Uterus (tissue), 4 donors: ENCODE results near the gene FARS2. TPM values are rescaled to one million over a fixed set of nuclear protein-coding genes. Genes with fewer than 3 reads are reported as not detected.

Experiments
- DNase-seq, 2 donors: peaks; one replicate each; pipeline ENCODE4 v3.0.0-alpha.2; 2019 to 2020
- H3K27ac ChIP-seq, 2 donors: fragments of 200-600 bp; sonication (generic); 1 replicate in 1 of 2; 2 replicates in 1 of 2; pipeline ENCODE4 v1.5.1; 2016 to 2018
- H3K27me3 ChIP-seq, 2 donors: fragments of 200-600 bp; sonication (generic); one replicate each; pipeline ENCODE4 v1.5.1; 2018 to 2019; ENCODE audit warnings: control low read depth in 1 of 2
- H3K36me3 ChIP-seq, 2 donors: fragments of 200-600 bp; sonication (generic); one replicate each; pipeline ENCODE4 v1.5.1; 2019; ENCODE audit warnings: control low read depth in 1 of 2
- H3K4me1 ChIP-seq, 2 donors: fragments of 200-600 bp; sonication (generic); one replicate each; pipeline ENCODE4 v1.5.1; 2018 to 2019; ENCODE audit warnings: control low read depth in 1 of 2
- H3K4me3 ChIP-seq, 2 donors: fragments of 200-600 bp; sonication (generic); 1 replicate in 1 of 2; 2 replicates in 1 of 2; pipeline ENCODE4 v1.5.1; 2018 to 2019; ENCODE audit warnings: mild to moderate bottlenecking in 1 of 2
- H3K9me3 ChIP-seq, 2 donors: fragments of 200-600 bp; sonication (generic); one replicate each; pipeline ENCODE4 v1.5.1; 2019; ENCODE audit warnings: control low read depth in 1 of 2
- POLR2A ChIP-seq, 2 donors: fragments of 450-650 bp; IDR thresholded peaks; one replicate each; pipeline ENCODE4 v1.6.1; 2016; ENCODE audit warnings: antibody characterized with exemption in 2 of 2, mild to moderate bottlenecking in 1 of 2, moderate library complexity in 1 of 2
- intact Hi-C: fragments of 100-400 bp; cut with DNase I; formaldehyde crosslinking; loops from one replicate; pipeline ENCODE4 v1.15.1; 2023; ENCODE audit warnings: low total_unique reads
- total RNA-seq, 4 donors: library from RNA; depleted of rRNA in 3 of 4; stranded (reverse); fragments of >200 nt in 3 of 4; gene quantifications; one replicate each; pipeline versions ENCODE4 v1.1.0 to v1.2.4, GENCODE V29; 2014 to 2023
- TF ChIP-seq, protein P1 (sequence below), 4 experiments: fragments of 200-600 bp in 2 of 4; fragments of 450-650 bp in 2 of 4; sonication (generic) in 2 of 4; IDR thresholded peaks; one replicate each; pipeline ENCODE4 v1.5.1; 2016 to 2019; ENCODE audit warnings: antibody characterized with exemption in 4 of 4, mild to moderate bottlenecking in 2 of 4, moderate library complexity in 1 of 4
- donor health status: DM: yes; HTN: yes; CAD: no.

FARS2 gene
- total RNA-seq, 4 donors from 2014 or later: 14.4 to 32.5 (median 25.6) TPM

DNA sequence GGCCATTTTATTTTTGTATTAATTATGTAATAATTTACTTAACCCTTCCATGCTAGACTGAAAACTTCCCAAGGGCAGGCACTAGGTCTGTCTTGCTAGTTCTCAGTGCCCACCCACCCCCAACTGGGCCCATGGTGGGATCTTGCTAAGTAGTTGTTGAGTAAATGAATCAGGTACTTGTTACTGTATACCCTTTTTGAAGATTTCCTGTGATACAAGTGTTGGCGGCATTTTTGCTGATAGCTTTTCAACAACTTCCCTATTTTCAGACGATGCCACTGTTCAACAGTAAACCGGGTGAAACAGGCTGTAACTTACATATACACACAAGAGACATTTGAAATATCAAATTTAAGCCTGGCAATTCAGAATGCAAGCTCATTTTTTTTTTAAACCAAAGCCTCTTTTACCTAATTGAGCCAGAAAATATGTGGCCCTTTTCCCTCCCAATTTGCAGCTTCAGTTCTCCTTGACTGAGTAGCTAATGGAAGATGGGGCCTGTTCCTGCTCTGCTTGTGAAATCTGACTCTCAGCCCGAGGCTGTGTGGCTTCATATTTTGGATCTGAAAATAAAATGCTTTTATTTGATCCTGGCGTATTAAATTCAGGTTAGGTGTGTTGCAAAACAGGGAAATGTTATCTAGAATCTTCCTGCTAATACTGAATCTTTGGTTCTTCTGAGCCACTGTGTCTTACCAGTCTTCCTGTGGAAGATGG is 457.1 kb downstream of the FARS2 start:
- Histone ChIP-seq H3K9me3 (peaks cover 0 to 8% of the 10 kb centered on the region in 2 donors), H3K27me3 (no peaks in the 10 kb centered on the region), H3K4me1 (no peaks in the 10 kb centered on the region), H3K4me3 (no peak overlapping the region), H3K36me3 (no peaks in the 10 kb centered on the region), H3K27ac (no peak overlapping the region)
- TF ChIP-seq POLR2A (IDR thresholded peaks at IDR 0.05): no peak
- TF ChIP-seq, protein P1, sequence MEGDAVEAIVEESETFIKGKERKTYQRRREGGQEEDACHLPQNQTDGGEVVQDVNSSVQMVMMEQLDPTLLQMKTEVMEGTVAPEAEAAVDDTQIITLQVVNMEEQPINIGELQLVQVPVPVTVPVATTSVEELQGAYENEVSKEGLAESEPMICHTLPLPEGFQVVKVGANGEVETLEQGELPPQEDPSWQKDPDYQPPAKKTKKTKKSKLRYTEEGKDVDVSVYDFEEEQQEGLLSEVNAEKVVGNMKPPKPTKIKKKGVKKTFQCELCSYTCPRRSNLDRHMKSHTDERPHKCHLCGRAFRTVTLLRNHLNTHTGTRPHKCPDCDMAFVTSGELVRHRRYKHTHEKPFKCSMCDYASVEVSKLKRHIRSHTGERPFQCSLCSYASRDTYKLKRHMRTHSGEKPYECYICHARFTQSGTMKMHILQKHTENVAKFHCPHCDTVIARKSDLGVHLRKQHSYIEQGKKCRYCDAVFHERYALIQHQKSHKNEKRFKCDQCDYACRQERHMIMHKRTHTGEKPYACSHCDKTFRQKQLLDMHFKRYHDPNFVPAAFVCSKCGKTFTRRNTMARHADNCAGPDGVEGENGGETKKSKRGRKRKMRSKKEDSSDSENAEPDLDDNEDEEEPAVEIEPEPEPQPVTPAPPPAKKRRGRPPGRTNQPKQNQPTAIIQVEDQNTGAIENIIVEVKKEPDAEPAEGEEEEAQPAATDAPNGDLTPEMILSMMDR (IDR thresholded peaks at IDR 0.05): no peak
- intact Hi-C loops: no loop called here
- DNase-seq: no peak

DNA sequence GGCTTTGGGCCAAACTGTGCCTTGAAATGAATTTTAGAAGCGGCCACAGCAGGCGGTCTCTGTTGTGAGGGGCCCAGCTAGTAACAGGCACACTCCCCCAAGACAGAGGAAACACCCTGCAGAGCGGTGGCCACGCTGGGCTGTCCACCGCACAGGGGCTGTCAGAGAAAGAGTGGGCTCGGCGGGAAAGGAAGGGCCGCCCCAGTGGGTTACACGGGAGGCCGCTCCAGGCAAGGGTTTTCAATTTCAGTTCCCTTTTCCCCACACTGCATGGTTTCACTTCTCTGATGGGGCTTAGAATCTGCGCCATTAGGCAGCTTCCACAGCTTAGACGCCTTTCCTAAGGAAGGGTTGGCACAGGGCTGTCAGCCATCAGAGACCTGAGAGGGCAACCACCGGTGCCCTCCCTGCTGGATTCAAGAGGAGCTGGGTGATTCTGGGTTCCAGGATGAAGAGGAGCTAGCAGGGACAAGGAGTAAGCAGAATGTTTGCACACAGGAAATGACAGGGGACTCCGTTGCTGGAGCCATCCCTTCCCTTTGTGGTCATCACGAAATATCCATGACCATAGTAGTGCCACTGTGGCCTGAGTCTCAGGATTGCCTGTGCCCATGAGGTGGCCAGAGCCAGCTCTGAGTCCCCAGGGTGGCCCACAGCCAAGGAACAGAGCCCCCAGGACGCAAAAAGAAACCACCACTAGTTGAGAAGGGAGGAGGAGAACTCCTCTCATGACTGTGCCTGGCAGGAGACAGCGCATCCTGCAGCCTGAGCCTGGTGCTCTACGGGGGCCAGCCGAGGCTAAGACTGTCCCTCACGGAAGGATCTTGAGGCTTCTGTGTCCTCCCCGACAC is 462.8 kb downstream of the FARS2 start:
- no peak overlapping the region for H3K27ac ChIP-seq
- TF ChIP-seq, protein P1 (IDR thresholded peaks at IDR 0.05): no peak
- TF ChIP-seq POLR2A (IDR thresholded peaks at IDR 0.05): no peak
- no peaks in the 10 kb centered on the region for H3K36me3 ChIP-seq
- no peak for DNase-seq
- H3K9me3 ChIP-seq: no peaks in the 10 kb centered on the region
- H3K4me3 ChIP-seq: no peak overlapping the region
- H3K4me1 ChIP-seq: no peaks in the 10 kb centered on the region
- intact Hi-C loops: no loop called here
- H3K27me3 ChIP-seq: no peaks in the 10 kb centered on the region

DNA sequence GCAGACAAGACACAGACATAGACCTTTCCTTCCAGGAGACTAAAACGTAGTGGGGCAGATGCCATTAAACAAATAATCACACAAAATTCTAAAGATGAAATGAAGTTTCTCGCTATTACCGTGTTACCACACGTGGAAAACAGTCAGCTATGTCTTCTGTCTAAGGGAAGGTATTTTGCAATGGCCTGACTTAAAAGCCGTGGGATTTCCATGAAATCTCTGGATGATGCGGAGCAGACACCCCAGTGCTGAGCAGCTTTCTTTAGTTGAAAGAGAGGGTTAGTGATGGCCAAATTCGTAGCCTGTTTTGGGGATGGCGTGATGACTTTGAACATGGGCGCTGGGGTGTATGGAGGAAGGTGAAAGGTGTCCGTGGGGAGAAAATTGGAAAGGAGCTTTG is 463.6 kb downstream of the FARS2 start:
- H3K9me3 ChIP-seq: no peaks in the 10 kb centered on the region
- H3K4me3 ChIP-seq: no peak overlapping the region
- H3K36me3 ChIP-seq: no peaks in the 10 kb centered on the region
- DNase-seq: no peak
- intact Hi-C loops: no loop called here
- TF ChIP-seq POLR2A (IDR thresholded peaks at IDR 0.05): no peak
- TF ChIP-seq, protein P1 (IDR thresholded peaks at IDR 0.05): no peak
- H3K27ac ChIP-seq: no peak overlapping the region
- no peaks in the 10 kb centered on the region for H3K4me1 ChIP-seq
- no peaks in the 10 kb centered on the region for H3K27me3 ChIP-seq

DNA sequence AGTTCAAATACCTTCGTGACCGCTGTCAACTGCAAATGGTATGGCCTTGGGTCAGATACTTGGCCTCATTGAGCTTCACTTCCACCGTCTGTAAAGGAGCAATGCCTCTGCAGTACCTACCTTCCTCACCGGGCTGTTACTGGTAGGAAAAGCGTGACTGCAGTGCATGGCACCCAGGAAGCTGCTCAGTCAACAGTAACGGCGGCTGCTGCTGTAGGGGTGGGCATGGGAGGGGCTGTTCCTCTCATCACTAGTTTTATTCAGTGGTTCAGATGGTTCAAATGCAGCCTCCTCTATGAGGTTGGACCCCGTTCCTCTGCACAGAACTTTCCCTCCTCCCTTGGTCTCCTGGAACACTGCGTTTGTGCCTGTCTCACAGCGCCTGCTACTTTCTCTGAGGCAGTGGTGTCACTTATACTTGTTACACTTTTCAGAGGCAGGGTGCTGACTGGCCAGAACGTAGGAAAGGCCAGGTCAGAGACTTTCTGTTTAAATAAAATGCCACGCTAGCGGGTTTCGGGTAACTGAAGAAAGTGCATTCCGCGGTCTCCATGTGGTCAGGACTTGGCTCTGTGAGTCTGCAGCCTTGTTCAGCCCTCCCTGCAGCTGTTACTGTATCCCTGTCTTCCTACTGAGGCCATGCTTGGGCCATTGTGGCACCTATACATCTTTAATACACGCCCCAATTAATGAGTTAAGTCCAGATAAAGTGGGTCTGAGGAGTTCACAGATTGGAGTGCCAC is 465.8 kb downstream of the FARS2 start:
- H3K27me3 ChIP-seq: no peaks in the 10 kb centered on the region
- no peak overlapping the region for H3K27ac ChIP-seq
- no peak for DNase-seq
- no peaks in the 10 kb centered on the region for H3K36me3 ChIP-seq
- H3K4me1 ChIP-seq: no peaks in the 10 kb centered on the region
- no peak overlapping the region for H3K4me3 ChIP-seq
- no peaks in the 10 kb centered on the region for H3K9me3 ChIP-seq
- intact Hi-C loops: no loop called here
- no peak for TF ChIP-seq POLR2A (IDR thresholded peaks at IDR 0.05)
- TF ChIP-seq, protein P1 (IDR thresholded peaks at IDR 0.05): no peak
